ENCODE measurements around the gene ALDH1L1.

The ALDH1L1 gene

GRCh38 chr3:126154391-126155279 is 25.8 kb downstream of the ALDH1L1 start:
- DNase-seq (ENCODE audit: low read depth in 2 of 2): no peak

GRCh38 chr3:126153695-126154360 is 26.6 kb downstream of the ALDH1L1 start:
- no peak for DNase-seq (ENCODE audit: low read depth in 2 of 2)

- no peak for DNase-seq (ENCODE audit: low read depth in 2 of 2)
These were observed 27.3 kb downstream of the ALDH1L1 start for GRCh38 chr3:126152901-126153694.

GRCh38 chr3:126152458-126152857 is 27.9 kb downstream of the ALDH1L1 start:
- DNase-seq (ENCODE audit: low read depth in 2 of 2): no peak

GRCh38 chr3:126151562-126152302 is 28.7 kb downstream of the ALDH1L1 start:
- no peak for DNase-seq (ENCODE audit: low read depth in 2 of 2)

GRCh38 chr3:126149960-126150515 is 30.3 kb downstream of the ALDH1L1 start:
- DNase-seq (ENCODE audit: low read depth in 2 of 2): no peak

GRCh38 chr3:126149256-126149902 is 31.0 kb downstream of the ALDH1L1 start:
- DNase-seq (ENCODE audit: low read depth in 2 of 2): no peak

- DNase-seq (ENCODE audit: low read depth in 2 of 2): no peak
These were observed 32.3 kb downstream of the ALDH1L1 start for GRCh38 chr3:126147932-126148683.

GRCh38 chr3:126147147-126147931 is 33.0 kb downstream of the ALDH1L1 start:
- DNase-seq (ENCODE audit: low read depth in 2 of 2): no peak

GRCh38 chr3:126146525-126147146 is 33.8 kb downstream of the ALDH1L1 start:
- no peak for DNase-seq (ENCODE audit: low read depth in 2 of 2)

GRCh38 chr3:126146034-126146433 is 34.4 kb downstream of the ALDH1L1 start:
- DNase-seq (ENCODE audit: low read depth in 2 of 2): no peak

- DNase-seq (ENCODE audit: low read depth in 2 of 2): no peak
These were observed 37.7 kb downstream of the ALDH1L1 start for GRCh38 chr3:126142652-126143051.

- no peak for DNase-seq (ENCODE audit: low read depth in 2 of 2)
These were observed 42.8 kb downstream of the ALDH1L1 start for GRCh38 chr3:126137490-126138130.

GRCh38 chr3:126136428-126137220 is 43.8 kb downstream of the ALDH1L1 start:
- no peak for DNase-seq (ENCODE audit: low read depth in 2 of 2)

- no peak for DNase-seq (ENCODE audit: low read depth in 2 of 2)
These were observed 44.8 kb downstream of the ALDH1L1 start for GRCh38 chr3:126135406-126136076.

- no peak for DNase-seq (ENCODE audit: low read depth in 2 of 2)
These were observed 45.3 kb downstream of the ALDH1L1 start for GRCh38 chr3:126135071-126135405.

All from stimulated activated CD8-positive, alpha-beta memory T cell treated with anti-CD3 and anti-CD28 coated beads, Interleukin-15, amount 100 ng/mL, for 48 hours (primary cell).